ENCODE data around the gene NACC2.
"Not testable (repeated sequence)": the region's sequence is repeated elsewhere in the genome, so short reads cannot be mapped to it uniquely, and the experiment has no call there.

The NACC2 gene

GRCh38 chr9:136043441-136043991, 51.6 kb downstream of the NACC2 start:
- DNase-seq, result no peak

- no peak for DNase-seq
These were observed 52.5 kb downstream of the NACC2 start for GRCh38 chr9:136042541-136042940.

GRCh38 chr9:136040848-136041247, 54.2 kb downstream of the NACC2 start:
- not testable (repeated sequence) for DNase-seq

- DNase-seq, result no peak
These were observed 55.6 kb downstream of the NACC2 start for GRCh38 chr9:136039488-136039887.

GRCh38 chr9:136036848-136037247, 58.2 kb downstream of the NACC2 start:
- DNase-seq, result no peak

- DNase-seq, result no peak
These were observed 59.0 kb downstream of the NACC2 start for GRCh38 chr9:136036050-136036449.

GRCh38 chr9:136031741-136032730, 63.1 kb downstream of the NACC2 start:
- DNase-seq, result no peak

GRCh38 chr9:136031094-136031493, 64.0 kb downstream of the NACC2 start:
- DNase-seq, result no peak

- DNase-seq, result no peak
These were observed 65.5 kb downstream of the NACC2 start for GRCh38 chr9:136029556-136029955.

GRCh38 chr9:136028760-136029470, 66.2 kb downstream of the NACC2 start:
- DNase-seq, result no peak

- not testable (repeated sequence) for DNase-seq
These were observed 68.2 kb downstream of the NACC2 start for GRCh38 chr9:136026943-136027289.

GRCh38 chr9:136026266-136026942, 68.7 kb downstream of the NACC2 start:
- no peak for DNase-seq

GRCh38 chr9:136025481-136025880, 69.6 kb downstream of the NACC2 start:
- DNase-seq, result no peak

- no peak for DNase-seq
These were observed 70.3 kb downstream of the NACC2 start for GRCh38 chr9:136024696-136025316.

GRCh38 chr9:136024286-136024685, 70.8 kb downstream of the NACC2 start:
- no peak for DNase-seq

GRCh38 chr9:136023410-136024225, 71.5 kb downstream of the NACC2 start:
- no peak for DNase-seq

GRCh38 chr9:136022731-136023409, 72.2 kb downstream of the NACC2 start:
- DNase-seq, result no peak

GRCh38 chr9:136021872-136022681, 73.0 kb downstream of the NACC2 start:
- no peak for DNase-seq

GRCh38 chr9:136021171-136021871, 73.8 kb downstream of the NACC2 start:
- no peak for DNase-seq

- no peak for DNase-seq
These were observed 74.4 kb downstream of the NACC2 start for GRCh38 chr9:136020671-136021070.
